GM19395 (cell line): ENCODE data around the gene SSBP3.

Experiments
- ATAC-seq: cut with Tn5 transposase; IDR thresholded peaks from one replicate; pipeline ENCODE4 v1.9.1; 2021; ENCODE audit warnings: mild to moderate bottlenecking, moderate library complexity; ENCODE audit not compliant: unreplicated experiment

The SSBP3 gene

DNA sequence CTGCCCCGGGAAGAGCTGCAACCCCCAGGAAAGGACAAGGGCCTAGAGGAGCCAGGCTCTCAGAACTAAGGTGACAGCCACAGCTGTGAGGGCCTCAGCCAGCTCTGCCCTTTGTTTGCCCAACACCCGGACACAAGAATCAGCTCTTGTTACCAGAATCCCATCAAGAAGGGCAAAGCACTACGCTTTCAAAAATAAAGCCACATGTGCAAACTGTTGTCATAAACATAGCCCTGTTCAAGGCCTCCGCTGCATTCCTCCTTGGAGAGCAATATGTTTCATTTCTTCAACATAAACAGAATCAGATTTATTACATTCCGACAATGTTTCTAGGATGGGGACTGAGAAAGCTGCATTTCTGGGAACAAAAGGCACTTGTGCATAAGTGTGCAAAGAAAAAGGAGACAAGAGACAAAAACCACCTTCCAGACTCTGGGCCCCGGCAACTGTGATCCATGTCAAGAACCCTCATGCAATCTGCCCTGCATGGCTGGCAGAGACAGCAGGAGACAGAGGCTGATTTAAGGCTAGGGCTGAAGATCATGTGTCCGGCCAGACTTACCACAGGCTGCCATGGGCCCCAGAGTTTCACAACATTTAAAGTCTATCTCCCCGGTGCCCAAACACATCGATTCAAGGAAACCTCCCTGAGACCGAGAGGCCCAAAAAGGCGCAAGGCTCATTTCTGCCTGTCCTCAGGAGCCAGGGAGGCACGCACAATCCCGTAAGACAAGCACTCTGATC, 71.0 kb downstream of the SSBP3 start:
- ATAC-seq: no peak

DNA sequence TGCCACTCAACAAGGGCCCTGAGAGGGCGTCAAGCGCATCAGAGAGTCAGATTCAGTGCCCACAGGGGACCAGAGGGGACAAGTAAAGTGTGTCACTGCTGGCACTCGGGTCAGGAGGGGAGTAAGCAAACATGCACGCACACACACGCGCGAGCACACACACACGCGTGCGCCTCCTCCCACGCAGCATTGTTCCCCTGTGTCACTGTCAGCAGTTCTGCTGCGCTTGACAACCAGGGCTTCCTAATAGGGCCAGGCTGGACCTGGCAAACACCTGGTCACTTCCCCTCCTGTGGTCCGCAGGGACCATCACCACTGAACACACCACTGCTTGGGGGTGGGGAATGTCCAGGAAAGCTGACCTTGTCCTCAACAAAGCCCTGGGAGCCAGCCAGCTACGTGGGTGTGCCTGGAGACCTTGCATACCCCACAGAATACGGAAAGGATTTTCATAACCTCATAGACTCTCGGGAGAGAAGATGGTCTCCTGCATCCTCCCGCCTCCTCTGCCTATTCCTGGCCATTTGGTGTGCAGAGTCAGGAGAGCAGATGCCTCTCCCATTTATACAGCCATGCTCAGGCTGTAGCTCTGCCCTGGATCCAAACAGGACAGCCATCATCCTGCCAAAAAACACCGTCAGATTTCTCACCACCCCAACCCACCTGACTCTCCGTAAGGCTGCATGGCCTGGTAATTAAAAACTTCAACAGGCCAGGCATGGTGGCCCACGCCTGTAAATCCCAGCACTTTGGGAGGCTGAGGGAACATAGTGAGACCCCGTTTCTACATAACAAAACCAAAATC, 73.2 kb downstream of the SSBP3 start:
- no peak for ATAC-seq

GRCh38 chr1:54331843-54332463, 74.2 kb downstream of the SSBP3 start:
- no peak for ATAC-seq

GRCh38 chr1:54331091-54331772, 75.0 kb downstream of the SSBP3 start:
- ATAC-seq: no peak

GRCh38 chr1:54329312-54330003, 76.7 kb downstream of the SSBP3 start:
- ATAC-seq: no peak

DNA sequence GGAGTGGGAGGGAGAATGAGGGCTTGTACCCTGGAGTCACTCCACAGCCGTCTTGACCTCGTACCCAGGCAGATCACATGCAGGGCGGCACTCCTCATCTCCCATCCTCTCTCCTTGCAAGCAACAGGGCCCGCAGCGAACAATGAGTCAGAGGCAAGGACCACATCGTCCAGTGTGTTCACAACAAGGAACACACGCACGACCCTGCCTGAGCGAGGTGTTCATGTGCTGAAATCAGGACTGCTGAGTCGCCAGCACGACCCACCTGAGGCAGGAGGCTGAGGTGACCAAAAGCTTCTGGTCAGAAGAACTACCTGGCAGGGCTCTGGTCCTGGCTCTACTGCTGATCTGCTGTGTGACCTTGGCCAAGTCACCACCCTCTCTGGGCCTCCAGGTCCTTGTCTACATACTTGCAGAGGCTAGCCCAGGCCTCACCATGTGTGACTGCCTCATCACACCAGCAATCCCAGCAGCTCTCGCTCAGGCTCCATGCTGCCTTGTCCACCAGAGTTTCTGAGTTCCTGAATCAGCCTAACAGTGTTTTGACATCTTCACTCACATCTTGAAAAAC, 78.0 kb downstream of the SSBP3 start:
- ATAC-seq: no peak

DNA sequence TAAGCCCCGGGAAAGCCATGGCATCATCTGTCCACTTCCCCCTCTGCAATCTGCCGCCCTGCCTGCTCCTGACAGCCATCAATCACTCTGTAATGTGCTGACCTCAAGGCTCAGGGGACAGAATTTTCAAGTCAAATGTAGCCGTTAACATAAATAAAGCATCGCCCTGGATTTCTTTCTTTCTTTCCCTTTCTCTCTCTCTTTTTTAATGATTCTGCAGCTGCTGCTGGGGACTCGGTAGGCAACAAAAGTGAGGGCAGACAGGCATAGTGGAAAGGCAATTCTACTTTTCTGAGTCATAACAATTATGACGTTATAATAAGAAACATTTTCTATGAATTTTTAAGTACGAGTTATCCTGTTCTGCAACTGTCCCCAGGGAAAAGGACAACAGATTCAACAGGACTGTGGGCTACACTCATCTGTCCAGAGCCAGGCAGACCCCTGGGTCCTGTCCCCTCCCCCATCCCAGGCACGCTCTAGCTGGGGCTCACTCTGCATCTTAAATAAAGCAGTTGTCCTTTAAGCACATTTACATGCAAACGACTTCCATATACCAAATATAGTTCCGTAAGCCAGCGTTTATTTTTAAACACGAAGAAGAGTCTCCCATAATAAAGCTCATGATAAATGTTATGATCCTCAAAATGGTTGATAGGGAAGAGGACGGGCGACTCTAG, 78.7 kb downstream of the SSBP3 start:
- no peak for ATAC-seq

- no peak for ATAC-seq
Observed at GRCh38 chr1:54326543-54327385, 79.4 kb downstream of the SSBP3 start.

GRCh38 chr1:54325703-54326461, 80.3 kb downstream of the SSBP3 start:
- no peak for ATAC-seq

DNA sequence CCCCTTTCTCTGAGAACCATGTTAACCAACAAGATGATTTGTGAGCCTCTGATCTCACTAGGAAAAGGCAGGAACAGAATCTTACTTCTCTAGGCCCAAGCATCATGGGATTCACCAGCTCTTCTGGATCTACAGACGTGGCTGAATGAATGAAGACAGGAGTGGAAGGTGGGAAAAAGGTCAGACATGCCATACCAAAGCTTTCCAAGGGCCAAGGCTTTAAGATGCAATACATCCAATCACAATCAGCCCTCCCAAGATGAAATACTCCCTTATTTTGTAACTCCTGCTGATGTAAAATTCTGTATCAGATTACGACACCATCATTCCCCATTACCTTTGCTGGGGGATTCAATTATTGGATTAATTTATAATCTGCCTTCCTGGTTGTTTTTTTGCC, 80.9 kb downstream of the SSBP3 start:
- no peak for ATAC-seq

GRCh38 chr1:54324251-54325140, 81.7 kb downstream of the SSBP3 start:
- ATAC-seq: no peak

DNA sequence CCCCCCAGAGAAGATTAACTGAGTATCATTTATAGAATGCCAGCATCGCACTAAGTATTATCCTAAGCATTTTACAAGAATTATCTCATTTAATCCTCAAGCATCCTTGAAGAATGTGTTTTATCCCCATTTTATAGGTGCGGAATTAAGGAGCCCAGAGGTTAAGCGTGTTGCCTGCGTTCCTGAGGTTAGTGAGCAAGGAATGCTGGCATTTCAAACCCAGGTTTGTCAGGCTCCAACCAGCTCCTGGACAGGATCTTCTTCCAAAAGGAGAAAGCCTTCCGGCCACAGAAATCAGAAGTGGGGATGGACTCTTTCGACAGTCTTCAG, 82.3 kb downstream of the SSBP3 start:
- ATAC-seq: no peak

DNA sequence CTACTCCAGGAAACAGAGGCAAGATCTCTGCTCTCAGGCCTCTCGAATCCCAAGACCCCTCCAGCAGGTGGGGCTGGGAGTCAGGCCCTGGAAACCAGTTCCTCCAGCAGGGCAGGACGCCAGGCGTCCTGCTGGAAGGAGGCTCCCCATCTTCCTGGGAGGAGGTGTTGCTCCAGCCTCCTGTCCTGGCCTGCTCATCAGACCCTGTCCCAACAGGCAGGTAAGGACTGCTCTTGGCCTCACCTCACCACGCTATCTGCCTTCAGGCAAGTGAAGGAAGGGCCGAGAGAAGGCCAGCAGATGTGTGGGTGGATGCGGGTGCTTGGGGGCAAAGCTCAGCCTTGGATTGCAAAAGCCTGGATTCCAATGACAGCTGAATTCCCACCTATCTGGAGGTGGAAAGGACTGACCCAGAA, 82.9 kb downstream of the SSBP3 start:
- ATAC-seq: no peak

- ATAC-seq: no peak
Observed at GRCh38 chr1:54318246-54318814, 87.9 kb downstream of the SSBP3 start.

DNA sequence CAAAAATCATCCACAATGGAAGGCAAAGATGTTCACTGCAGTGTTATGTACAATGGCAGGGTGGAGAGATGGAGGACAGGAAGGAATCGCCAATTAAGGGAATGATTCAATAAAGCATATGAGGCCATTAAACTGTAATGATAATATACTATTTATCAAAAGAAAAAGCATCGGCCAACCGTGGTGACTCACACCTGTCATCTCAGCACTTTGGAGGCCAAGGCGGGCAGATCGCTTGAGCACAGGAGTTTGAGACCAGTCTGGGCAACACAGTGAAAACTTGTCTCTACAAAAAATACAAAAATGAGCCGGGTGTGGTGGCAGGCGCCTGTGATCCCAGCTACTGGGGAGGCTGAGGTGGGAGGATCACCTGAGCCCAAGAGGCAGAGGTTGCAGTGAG, 89.1 kb downstream of the SSBP3 start:
- ATAC-seq: no peak

GRCh38 chr1:54315099-54315498, 91.1 kb downstream of the SSBP3 start:
- no peak for ATAC-seq

DNA sequence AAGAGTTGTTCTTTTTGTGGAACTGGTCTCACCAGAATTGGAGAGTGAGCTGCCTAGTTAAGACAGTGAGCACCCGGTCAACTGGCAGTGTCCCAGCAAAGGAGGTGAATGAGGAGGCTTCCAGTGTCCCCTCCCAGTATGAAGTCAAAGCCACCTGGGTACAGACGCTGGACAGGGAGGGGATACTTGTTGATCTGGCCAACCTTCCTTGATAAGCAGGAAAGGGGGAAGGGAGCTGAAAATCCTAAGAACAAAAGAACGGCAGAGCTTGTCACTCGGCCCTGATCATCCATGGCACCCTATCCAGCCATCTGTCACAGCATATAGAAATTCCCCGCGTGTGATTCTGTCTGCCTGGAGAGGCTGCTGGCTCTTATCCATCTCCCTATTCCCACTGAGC, 91.5 kb downstream of the SSBP3 start:
- no peak for ATAC-seq
